Prostate gland (tissue), 2 donors: ENCODE measurements around the gene SP9. TPM values are rescaled to one million over a fixed set of nuclear protein-coding genes. Genes with fewer than 3 reads are reported as not detected.

ENCODE experiments used
- DNase-seq: peaks from one replicate; pipeline ENCODE4 v3.0.0-alpha.2; 2019; ENCODE audit warnings: low spot score
- H3K27ac ChIP-seq, 2 donors: fragments of 200-600 bp; sonication (generic); 2 replicates each; pipeline ENCODE4 v1.5.1; 2017 to 2019
- H3K27me3 ChIP-seq: fragments of 200-600 bp; sonication (generic); replicated peaks from 2 replicates; pipeline ENCODE4 v1.5.1; 2019; ENCODE audit not compliant: insufficient read depth
- H3K36me3 ChIP-seq, 2 donors: fragments of 200-600 bp; sonication (generic); 1 replicate in 1 of 2; 2 replicates in 1 of 2; pipeline versions ENCODE4 v1.5.1 to v1.8.1; 2017 to 2019
- H3K4me1 ChIP-seq: fragments of 200-600 bp; sonication (generic); replicated peaks from 2 replicates; pipeline ENCODE4 v1.5.1; 2019
- H3K4me3 ChIP-seq, 2 donors: fragments of 200-600 bp; sonication (generic); 2 replicates each; pipeline ENCODE4 v1.5.1; 2017 to 2019
- H3K9me3 ChIP-seq: fragments of 200-600 bp; sonication (generic); 2 replicates; pipeline ENCODE4 v1.5.1; 2017
- POLR2A ChIP-seq: fragments of 450-650 bp; IDR thresholded peaks from one replicate; pipeline ENCODE4 v1.6.1; 2016; ENCODE audit warnings: antibody characterized with exemption, mild to moderate bottlenecking
- POLR2AphosphoS5 ChIP-seq: sonication (generic); formaldehyde crosslinking; IDR thresholded peaks from one replicate; pipeline ENCODE4 v1.6.1; 2017; ENCODE audit warnings: antibody characterized with exemption
- WGBS: methylation state at CpG from one replicate; pipeline ENCODE4 v1.1.5; 2018; 5-methylcytosine and 5-hydroxymethylcytosine counted together
- intact Hi-C: fragments of 100-400 bp; cut with DNase I; formaldehyde crosslinking; loops from one replicate; pipeline ENCODE4 v1.14.2; 2022
- total RNA-seq, 2 donors: library from RNA; depleted of rRNA; stranded (reverse); fragments of >200 nt; gene quantifications; one replicate each; pipeline ENCODE4 v1.1.0, GENCODE V29; 2016
- TF ChIP-seq, protein P1 (sequence below), 4 experiments: fragments of 200-600 bp in 2 of 4; fragments of 450-650 bp in 2 of 4; sonication (generic) in 2 of 4; IDR thresholded peaks; 1 replicate in 3 of 4; 2 replicates in 1 of 4; pipeline ENCODE4 v1.5.1; 2016 to 2019; ENCODE audit warnings: antibody characterized with exemption in 4 of 4, mild to moderate bottlenecking in 2 of 4, moderate library complexity in 2 of 4

Gene SP9
- total RNA-seq, 2 donors from 2014 or later: 0.40 TPM; not detected in 1

DNA sequence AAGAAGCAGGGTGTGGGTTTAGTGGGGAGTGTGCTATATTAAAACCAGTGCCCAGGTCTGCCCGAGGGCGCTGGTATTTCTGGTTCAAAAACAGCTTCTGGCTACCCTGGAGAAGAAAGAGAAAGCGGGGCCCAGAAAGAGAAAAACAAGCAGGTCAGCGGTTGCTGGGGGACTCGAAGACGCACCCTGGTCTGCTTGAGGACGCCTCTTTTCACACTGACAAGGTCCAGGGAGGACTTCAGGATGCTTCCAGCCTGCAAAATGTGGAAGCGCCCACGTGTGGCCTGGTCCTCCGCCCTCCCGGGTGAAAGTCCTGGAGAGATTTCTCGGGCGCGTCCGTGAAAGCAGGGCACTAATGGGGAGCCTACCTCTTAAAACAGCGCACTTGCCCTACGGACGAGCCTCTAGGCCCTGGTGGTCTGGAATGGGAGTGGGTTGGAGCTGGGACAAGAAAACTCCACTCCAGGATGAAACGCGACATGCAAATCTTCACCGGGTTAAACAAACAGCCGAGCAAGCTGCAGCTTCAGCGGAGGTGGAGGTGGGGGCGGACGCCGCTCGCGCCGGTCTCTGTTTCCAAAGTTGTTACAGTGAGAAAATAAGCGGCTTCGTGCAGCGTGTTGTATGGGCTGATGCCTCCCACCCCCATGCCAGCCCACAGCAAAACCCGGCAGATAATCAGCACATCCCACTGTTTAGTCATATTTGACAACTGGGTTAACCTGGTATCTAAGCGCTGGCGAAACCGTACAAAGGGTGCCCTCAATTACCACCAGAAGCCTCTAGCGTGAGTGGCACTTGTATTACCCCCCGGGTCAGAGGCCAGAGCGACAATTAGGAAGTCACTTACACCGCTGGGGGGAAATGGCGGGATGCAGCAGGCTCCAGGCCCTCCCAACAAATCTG lies 1.1 kb upstream of the SP9 start:
- 14% methylated on average over 41 of the region's 41 CpGs for WGBS
- Histone ChIP-seq H3K4me3 (no peak overlapping the region), H3K4me1 (no peaks in the 10 kb centered on the region), H3K27ac (no peak overlapping the region), H3K36me3 (no peaks in the 10 kb centered on the region), H3K9me3 (no peaks in the 10 kb centered on the region), H3K27me3 (peaks cover 83% of the 10 kb centered on the region)
- no peak for TF ChIP-seq POLR2AphosphoS5
- TF ChIP-seq, protein P1, sequence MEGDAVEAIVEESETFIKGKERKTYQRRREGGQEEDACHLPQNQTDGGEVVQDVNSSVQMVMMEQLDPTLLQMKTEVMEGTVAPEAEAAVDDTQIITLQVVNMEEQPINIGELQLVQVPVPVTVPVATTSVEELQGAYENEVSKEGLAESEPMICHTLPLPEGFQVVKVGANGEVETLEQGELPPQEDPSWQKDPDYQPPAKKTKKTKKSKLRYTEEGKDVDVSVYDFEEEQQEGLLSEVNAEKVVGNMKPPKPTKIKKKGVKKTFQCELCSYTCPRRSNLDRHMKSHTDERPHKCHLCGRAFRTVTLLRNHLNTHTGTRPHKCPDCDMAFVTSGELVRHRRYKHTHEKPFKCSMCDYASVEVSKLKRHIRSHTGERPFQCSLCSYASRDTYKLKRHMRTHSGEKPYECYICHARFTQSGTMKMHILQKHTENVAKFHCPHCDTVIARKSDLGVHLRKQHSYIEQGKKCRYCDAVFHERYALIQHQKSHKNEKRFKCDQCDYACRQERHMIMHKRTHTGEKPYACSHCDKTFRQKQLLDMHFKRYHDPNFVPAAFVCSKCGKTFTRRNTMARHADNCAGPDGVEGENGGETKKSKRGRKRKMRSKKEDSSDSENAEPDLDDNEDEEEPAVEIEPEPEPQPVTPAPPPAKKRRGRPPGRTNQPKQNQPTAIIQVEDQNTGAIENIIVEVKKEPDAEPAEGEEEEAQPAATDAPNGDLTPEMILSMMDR (IDR thresholded peaks at IDR 0.05): no peak
- TF ChIP-seq POLR2A: no peak
- no peak for DNase-seq
- intact Hi-C loops: no loop called here

DNA sequence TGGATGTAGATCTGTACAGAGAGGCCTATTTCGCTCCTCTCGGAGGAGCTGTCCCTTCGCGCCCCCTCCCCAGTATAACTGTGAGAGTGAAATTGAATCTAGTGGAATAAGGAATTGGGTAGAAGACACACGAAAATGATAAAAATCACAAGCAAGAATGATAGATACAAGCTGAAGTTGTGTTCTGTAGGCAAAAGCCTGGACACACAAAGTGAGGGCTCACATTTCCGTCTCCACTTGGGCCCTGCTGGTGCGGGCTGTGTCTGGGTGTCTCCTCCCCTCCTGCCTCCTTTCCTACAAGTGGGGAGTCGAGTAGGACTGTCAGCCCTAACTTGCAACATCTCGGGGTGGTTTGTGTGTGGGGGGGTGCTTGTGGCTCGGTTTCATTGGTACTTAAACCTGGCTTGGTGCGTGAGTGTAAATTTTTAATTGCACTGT lies 457 bp upstream of the SP9 start:
- intact Hi-C loops: no loop called here
- TF ChIP-seq, protein P1 (IDR thresholded peaks at IDR 0.05): no peak
- TF ChIP-seq POLR2AphosphoS5 (no peak), POLR2A (no peak)

GRCh38 chr2:174335254-174335987 lies 667 bp downstream of the SP9 start:
- no peak overlapping the region for H3K27ac ChIP-seq
- 4% methylated on average over 47 of the region's 47 CpGs for WGBS

More for the DNA sequence above, 457 bp upstream of the SP9 start:
- no peak for DNase-seq
- no peaks in the 10 kb centered on the region for H3K4me1 ChIP-seq
- WGBS: 28% methylated on average over 11 of the region's 11 CpGs
- no peaks in the 10 kb centered on the region for H3K36me3 ChIP-seq
- no peak overlapping the region for H3K27ac ChIP-seq
- H3K9me3 ChIP-seq: no peaks in the 10 kb centered on the region
- no peak overlapping the region for H3K4me3 ChIP-seq
- peaks cover 82% of the 10 kb centered on the region for H3K27me3 ChIP-seq

DNA sequence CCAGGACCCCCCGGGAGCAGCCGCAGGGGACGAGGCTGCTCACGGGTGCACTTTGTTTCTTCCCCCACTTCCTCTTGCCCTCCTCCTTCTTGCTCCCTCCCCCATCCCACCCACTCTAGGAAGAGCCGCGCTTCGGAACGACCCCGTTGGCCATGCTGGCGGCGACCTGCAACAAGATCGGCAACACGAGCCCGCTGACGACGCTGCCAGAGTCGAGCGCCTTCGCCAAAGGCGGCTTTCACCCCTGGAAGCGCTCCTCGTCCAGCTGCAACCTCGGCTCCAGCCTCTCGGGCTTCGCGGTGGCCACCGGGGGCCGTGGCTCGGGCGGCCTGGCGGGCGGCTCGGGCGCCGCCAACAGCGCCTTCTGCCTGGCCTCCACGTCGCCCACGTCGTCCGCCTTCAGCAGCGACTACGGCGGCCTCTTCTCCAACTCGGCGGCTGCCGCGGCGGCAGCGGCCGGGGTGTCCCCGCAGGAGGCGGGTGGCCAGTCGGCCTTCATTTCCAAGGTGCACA lies 1.3 kb downstream of the SP9 start:
- intact Hi-C loops: no loop called here

More at GRCh38 chr2:174335254-174335987, 667 bp downstream of the SP9 start:
- Histone ChIP-seq H3K27me3 (peaks cover 83% of the 10 kb centered on the region), H3K4me1 (no peaks in the 10 kb centered on the region), H3K9me3 (no peaks in the 10 kb centered on the region), H3K4me3 (no peak overlapping the region), H3K36me3 (no peaks in the 10 kb centered on the region)
- DNase-seq: no peak
- intact Hi-C loops: no loop called here
- TF ChIP-seq, protein P1 (IDR thresholded peaks at IDR 0.05): no peak
- no peak for TF ChIP-seq POLR2AphosphoS5
- no peak for TF ChIP-seq POLR2A

More for the DNA sequence above, 1.3 kb downstream of the SP9 start:
- Histone ChIP-seq H3K27ac (no peak overlapping the region), H3K36me3 (no peaks in the 10 kb centered on the region), H3K27me3 (peaks cover 83% of the 10 kb centered on the region), H3K4me1 (no peaks in the 10 kb centered on the region), H3K4me3 (no peak overlapping the region), H3K9me3 (no peaks in the 10 kb centered on the region)
- DNase-seq: no peak
- TF ChIP-seq, protein P1 (IDR thresholded peaks at IDR 0.05): no peak
- TF ChIP-seq POLR2A: no peak
- no peak for TF ChIP-seq POLR2AphosphoS5
- 4% methylated on average over 27 of the region's 54 CpGs for WGBS
